Muscle of leg (tissue), 11 donors: ENCODE measurements around the gene F5. TPM values are rescaled to one million over a fixed set of nuclear protein-coding genes. Genes with fewer than 3 reads are reported as not detected.
A peak's percentile ranks its signal among the peaks of the same experiment; 100 is the strongest.

Source experiments
- DNase-seq: peaks from one replicate; pipeline ENCODE4 v3.0.0; 2013
- H3K27ac ChIP-seq: one replicate; pipeline ENCODE4 v1.5.1; 2013; ENCODE audit warnings: mild to moderate bottlenecking, low read length, control low read depth
- H3K27me3 ChIP-seq: one replicate; pipeline ENCODE4 v1.6.1; 2013; ENCODE audit warnings: low read length; ENCODE audit not compliant: control insufficient read depth, insufficient read depth
- H3K36me3 ChIP-seq: one replicate; pipeline ENCODE4 v1.6.1; 2013; ENCODE audit warnings: low read length; ENCODE audit not compliant: control insufficient read depth, insufficient read depth
- H3K4me1 ChIP-seq: one replicate; pipeline ENCODE4 v1.6.1; 2013; ENCODE audit warnings: low read length; ENCODE audit not compliant: control insufficient read depth, insufficient read depth
- H3K4me3 ChIP-seq: one replicate; pipeline ENCODE4 v1.5.1; 2013; ENCODE audit warnings: low read length, control low read depth
- H3K9me3 ChIP-seq: replicated peaks from 2 replicates; pipeline ENCODE4 v1.6.1; 2013; ENCODE audit warnings: low read depth, low read length; ENCODE audit not compliant: control insufficient read depth
- WGBS: methylation state at CpG from one replicate; pipeline ENCODE4 v1.1.5; 2013; ENCODE audit warnings: missing lambda C conversion rate; ENCODE audit not compliant: insufficient coverage; 5-methylcytosine and 5-hydroxymethylcytosine counted together
- polyA plus RNA-seq, 8 donors: library from polyadenylated mRNA; unstranded; fragments of 120-200 nt; gene quantifications; one replicate each; pipeline versions ENCODE4 v1.2.1 to v1.2.3, GENCODE V29; 2013; ENCODE audit warnings: inconsistent platforms in 1 of 8, low replicate concordance in 1 of 8; ENCODE audit not compliant: insufficient read length in 8 of 8, insufficient read depth in 1 of 8
- total RNA-seq: library from RNA; stranded (reverse); fragments of 120-200 nt; gene quantifications from one replicate; pipeline ENCODE4 v1.2.4, GENCODE V29; 2013

Gene F5
- total and polyA plus RNA-seq, 9 donors = 0.07 to 0.71 (median 0.38) TPM

DNA sequence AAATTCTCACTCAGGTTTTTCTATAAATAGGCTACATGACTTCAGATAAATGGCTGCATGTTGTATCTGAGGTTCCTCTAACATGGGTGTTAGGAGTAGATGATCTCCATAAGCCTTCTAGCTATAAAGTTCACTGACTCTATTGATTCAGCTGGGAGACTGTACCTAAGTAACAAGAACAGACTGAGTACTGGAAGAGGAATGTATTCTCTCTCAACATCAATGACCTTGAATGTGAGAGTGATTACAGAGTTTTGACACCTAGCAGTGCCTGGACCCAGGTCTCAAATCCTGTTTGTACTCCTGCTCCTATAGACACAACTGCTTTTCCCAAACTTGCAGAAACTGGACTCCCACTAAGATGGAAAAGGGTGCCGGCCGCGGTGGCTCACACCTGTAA is 91.9 kb downstream of the F5 start:
- WGBS = 100% methylated on average over 3 of the region's 3 CpGs
- DNase-seq = no peak
- Histone ChIP-seq H3K27me3 (no peaks in the 10 kb centered on the region), H3K4me1 (no peaks in the 10 kb centered on the region), H3K36me3 (no peaks in the 10 kb centered on the region), H3K27ac (no peak overlapping the region), H3K9me3 (no peaks in the 10 kb centered on the region), H3K4me3 (no peak overlapping the region)

DNA sequence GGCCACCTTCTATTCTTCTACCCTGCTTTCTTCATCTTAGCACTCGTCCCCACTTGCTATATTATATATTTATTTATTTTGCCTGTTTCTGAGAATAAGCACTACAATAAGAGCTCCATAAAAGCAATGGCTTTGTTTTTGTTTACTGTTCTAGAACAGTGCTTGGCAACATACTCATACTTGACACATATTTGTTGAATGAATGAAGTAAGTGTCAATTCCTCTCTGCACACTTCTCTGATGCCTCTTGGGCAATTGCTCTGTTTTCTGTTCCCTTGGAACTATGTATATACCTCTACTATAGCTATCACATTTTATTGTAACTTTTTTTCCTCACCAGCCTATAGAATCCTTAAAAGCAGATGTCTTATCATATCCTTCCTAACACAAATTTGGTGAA is 93.0 kb downstream of the F5 start:
- Histone ChIP-seq H3K27ac (no peak overlapping the region), H3K36me3 (no peaks in the 10 kb centered on the region), H3K27me3 (no peaks in the 10 kb centered on the region), H3K9me3 (no peaks in the 10 kb centered on the region), H3K4me3 (no peak overlapping the region), H3K4me1 (no peaks in the 10 kb centered on the region)
- no peak for DNase-seq
- WGBS = no CpG with 5 or more reads among the region's 1 CpG

DNA sequence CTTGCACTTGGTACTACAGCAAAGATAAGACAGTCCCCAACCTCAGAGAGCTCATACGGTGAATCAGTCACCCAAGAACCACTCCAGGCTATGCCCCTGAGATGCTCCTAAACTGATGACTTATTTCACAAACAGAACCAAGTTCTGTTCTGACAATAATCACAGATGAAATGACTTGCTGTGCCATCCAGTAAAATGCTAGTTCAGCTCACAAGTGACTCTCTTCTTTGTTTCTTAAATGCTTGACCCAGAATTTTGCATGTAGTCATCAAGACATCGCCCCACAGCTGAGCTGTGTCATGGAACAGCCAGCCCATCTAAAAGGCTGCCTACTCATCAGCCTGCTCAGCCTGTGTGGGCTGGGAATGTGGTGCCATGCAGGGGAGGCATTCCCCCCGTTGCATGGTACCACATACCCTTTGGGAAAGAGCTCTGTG is 94.4 kb downstream of the F5 start:
- H3K4me3 ChIP-seq = no peak overlapping the region
- WGBS = 63% methylated on average over 3 of the region's 3 CpGs
- H3K9me3 ChIP-seq = no peaks in the 10 kb centered on the region
- peaks cover 3% of the 10 kb centered on the region for H3K4me1 ChIP-seq
- no peaks in the 10 kb centered on the region for H3K36me3 ChIP-seq
- no peak overlapping the region for H3K27ac ChIP-seq
- DNase-seq = no peak
- H3K27me3 ChIP-seq = no peaks in the 10 kb centered on the region

DNA sequence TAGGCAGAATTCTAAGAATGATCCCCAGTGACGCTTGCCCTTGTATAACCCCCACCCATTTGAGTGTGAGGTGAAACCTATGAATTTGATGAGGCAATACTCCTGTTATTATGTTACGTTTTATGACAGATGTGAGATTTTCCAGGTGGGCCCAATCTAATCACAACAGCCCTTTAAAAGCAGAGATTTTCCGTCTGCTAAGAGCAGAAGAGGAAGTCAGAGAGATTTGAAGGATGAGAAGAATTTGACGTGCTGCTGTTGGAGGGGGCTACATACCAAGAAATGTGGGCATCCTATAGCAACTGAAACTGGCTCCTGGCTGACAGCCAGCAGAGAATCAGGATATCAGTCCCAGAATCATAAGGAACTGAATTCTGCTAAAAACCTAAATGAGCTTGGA is 98.1 kb downstream of the F5 start:
- H3K36me3 ChIP-seq = no peaks in the 10 kb centered on the region
- no peak overlapping the region for H3K4me3 ChIP-seq
- no peaks in the 10 kb centered on the region for H3K27me3 ChIP-seq
- no peak overlapping the region for H3K27ac ChIP-seq
- 43% methylated on average over 1 of the region's 4 CpGs for WGBS
- H3K9me3 ChIP-seq = no peaks in the 10 kb centered on the region
- no peak for DNase-seq
- H3K4me1 ChIP-seq = peaks cover 20% of the 10 kb centered on the region

DNA sequence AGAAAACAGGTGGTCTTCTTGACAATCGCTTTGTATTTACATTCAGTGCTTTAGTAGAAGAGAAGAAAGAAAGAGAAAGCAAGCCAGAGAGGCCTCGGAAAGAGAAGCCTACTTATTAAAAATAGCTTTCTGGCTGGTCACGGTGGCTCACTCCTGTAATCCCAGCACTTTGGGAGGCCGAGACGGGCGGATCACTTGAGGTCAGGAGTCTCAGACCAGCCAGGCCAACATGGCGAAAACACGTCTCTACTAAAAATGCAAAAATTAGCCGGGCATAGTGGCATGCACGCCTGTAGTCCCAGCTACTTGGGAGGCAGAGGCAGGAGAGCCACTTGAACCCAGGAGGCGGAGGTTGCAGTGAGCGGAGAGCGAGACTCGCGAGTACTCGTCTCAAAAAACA is 98.7 kb downstream of the F5 start:
- H3K4me1 ChIP-seq = peaks cover 20% of the 10 kb centered on the region
- no peak for DNase-seq
- no peak overlapping the region for H3K4me3 ChIP-seq
- H3K9me3 ChIP-seq = no peaks in the 10 kb centered on the region
- 73% methylated on average over 8 of the region's 16 CpGs for WGBS
- no peak overlapping the region for H3K27ac ChIP-seq
- no peaks in the 10 kb centered on the region for H3K36me3 ChIP-seq
- H3K27me3 ChIP-seq = no peaks in the 10 kb centered on the region

DNA sequence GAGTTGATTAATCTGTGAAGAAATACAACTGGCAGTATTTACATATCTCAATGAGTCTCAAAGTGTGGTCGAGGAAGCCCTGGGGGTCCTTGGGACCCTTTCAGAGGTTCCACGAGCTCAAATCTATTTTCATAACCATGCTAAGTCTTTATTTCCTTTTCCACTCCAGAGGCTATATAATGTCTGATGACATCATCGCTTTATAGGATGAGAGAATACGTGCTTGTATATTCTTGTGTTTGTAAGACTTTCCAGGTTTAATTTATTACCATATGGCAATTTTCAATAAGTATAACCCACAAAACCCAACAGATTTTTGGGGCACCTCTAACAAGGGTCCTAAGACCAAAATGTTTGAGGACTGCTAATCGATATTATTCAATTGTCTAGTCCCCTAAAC is 99.1 kb downstream of the F5 start:
- H3K36me3 ChIP-seq = no peaks in the 10 kb centered on the region
- H3K27ac ChIP-seq = peak overlapping the region; percentile 97
- no peaks in the 10 kb centered on the region for H3K27me3 ChIP-seq
- no CpG with 5 or more reads among the region's 5 CpGs for WGBS
- peaks cover 20% of the 10 kb centered on the region for H3K4me1 ChIP-seq
- H3K4me3 ChIP-seq = no peak overlapping the region
- peak; percentile 42 for DNase-seq
- H3K9me3 ChIP-seq = no peaks in the 10 kb centered on the region

DNA sequence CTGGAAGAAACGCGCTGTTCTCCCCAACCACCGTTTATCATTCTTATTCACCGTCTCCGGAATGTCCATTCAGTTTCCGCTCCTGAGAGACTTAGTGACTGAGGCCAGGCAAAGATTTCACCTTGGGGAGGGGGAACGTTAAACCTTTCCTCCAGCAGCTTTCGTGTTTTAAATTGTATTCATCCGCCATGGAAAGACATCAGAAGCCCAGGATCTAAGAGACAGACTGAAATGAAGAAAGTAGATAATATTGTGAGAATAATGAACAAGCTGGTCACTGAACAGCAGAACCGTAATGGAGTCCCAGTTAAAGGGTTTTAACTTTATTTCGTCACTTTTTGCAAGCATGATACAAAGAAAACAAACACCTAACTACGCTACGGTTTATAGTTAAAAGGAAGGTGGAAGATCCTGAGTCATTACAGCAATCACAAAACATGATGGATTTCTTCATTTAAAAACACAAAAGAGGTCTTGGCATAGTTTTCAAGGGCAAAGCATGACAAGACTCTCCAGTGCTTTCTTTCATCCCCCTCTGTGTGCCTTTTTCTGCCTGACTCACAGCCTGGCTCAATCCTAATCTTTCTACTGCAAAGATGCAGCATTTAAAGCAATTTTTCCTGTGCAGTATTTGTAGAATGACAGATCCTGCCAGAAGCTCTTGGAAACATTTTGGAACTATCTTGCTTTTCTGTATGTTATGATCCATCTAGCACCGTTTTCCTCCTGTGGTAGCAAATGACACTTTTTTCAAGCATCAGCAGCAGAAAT is 99.8 kb downstream of the F5 start:
- Histone ChIP-seq H3K9me3 (no peaks in the 10 kb centered on the region), H3K27me3 (no peaks in the 10 kb centered on the region), H3K4me3 (peak overlapping the region; percentile 78), H3K4me1 (peaks cover 20% of the 10 kb centered on the region), H3K36me3 (no peaks in the 10 kb centered on the region), H3K27ac (peak overlapping the region; percentile 97)
- 0% methylated on average over 5 of the region's 14 CpGs for WGBS
- DNase-seq = peak; percentile 85

DNA sequence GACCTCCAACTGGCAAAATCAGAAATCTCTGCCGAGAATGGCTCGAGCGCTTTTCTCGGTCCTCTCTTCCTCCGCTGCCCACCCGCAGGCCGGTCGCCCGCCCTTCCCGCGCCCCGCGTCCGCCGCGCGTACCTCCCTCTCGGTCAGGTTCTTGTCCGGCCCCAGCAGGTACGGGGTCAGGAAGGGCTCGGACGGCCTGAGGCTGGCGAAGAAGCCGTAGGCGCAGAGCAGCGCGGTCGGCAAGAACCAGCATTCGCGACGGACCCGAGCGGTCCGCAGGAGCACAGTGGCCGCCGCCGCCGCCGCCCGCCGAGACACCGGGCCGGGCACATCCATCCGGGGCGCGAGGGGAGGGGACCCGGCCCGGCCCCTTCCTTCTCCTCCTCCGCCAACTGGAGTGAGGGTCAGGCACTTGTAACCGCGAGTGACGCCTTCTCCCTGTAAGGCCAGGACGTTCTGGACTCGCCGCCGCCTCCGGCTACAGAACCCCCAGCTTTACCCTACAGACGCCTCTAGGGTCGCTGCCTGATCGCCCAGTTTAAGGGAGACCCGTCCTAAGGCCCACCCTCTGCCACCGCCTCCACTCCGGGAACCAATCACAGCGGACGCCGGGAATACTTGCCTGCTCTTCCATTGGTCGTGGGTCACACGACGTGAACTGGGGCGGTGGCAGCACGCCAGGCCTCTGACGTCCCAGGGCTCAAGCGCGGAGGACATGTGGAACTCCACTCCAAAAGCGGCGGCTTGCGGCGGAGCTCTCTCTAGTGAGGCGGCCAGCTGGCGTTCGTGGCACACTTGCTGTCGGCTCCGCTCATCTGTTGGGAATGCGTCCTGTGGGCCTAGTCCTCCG is 100.6 kb downstream of the F5 start, which contains the start of gene SLC19A2:
TSS of gene SLC19A2 (minus strand) at position 514 of the 850 bp plus-strand sequence. CDS start at position 336, 178 bp downstream.
- Histone ChIP-seq H3K27ac (peak within 1 kb of the TSS; percentile 97), H3K36me3 (no peaks in the 10 kb centered on the region), H3K4me1 (peaks cover 20% of the 10 kb centered on the region), H3K9me3 (no peaks in the 10 kb centered on the region), H3K4me3 (peak within 1 kb of the TSS; percentile 78), H3K27me3 (no peaks in the 10 kb centered on the region)
- DNase-seq = peak; percentile 100
- WGBS = under 1% methylated on average over 83 of the region's 85 CpGs

DNA sequence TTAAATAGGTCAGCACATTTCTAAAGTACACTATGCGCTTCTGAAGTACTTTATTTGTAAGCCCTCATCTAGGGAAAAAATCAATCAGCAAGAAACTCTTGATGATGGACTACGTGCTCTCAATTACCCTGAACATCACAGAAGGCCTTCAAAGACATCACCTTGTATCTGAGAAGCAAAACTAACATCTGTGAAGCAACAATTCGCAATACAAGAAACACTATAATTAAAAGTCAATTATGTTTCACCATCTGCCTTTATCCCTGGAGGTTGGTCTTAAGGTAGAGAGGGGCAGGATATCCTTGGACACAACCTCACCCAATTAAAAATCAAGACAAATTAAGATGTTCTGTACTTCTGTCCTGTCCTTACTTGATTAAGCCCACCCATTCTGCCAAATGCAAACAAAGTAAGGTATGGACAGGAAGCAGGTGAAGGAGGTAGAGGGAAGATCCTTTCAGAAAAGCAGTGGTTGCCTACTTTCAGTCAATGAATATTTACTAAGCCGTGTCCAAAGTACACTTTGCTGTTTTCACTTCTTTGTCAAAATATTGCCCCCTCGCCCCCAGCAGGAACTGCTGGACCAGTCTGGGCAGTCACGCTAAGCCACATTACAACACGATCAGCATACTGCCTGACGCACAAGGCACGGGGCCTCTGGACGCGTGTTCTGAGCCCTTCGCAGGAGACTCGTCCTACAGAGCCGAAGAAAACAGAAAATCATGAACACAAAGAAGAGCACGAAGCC is 101.4 kb downstream of the F5 start:
- WGBS = 6% methylated on average over 12 of the region's 15 CpGs
- Histone ChIP-seq H3K27ac (peak overlapping the region; percentile 97), H3K27me3 (no peaks in the 10 kb centered on the region), H3K4me3 (peak overlapping the region; percentile 78), H3K9me3 (no peaks in the 10 kb centered on the region), H3K36me3 (no peaks in the 10 kb centered on the region), H3K4me1 (peaks cover 20% of the 10 kb centered on the region)
- peak; percentile 74 for DNase-seq

DNA sequence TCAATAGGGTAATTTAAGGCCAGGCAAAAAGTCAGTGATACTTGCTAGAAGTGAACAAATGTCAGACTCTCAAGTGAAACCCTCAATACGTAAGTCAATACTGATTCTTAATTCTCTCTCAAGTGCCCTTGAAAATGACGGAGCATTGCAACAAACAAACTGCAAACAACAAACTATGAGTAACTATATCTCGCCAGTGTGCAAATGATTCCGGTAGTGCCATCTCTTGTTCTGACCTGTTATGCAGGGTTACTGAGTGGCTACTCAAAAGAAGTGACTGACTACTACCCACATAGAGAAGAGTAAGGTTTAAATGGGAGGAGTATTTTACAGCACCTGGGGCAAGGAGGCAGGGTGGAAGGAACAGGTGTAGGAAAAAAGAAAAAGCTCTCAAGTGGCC is 102.2 kb downstream of the F5 start:
- DNase-seq = no peak
- Histone ChIP-seq H3K36me3 (no peaks in the 10 kb centered on the region), H3K4me1 (peaks cover 20% of the 10 kb centered on the region), H3K27me3 (no peaks in the 10 kb centered on the region), H3K4me3 (no peak overlapping the region), H3K9me3 (no peaks in the 10 kb centered on the region), H3K27ac (peak overlapping the region; percentile 72)
- WGBS = 100% methylated on average over 1 of the region's 4 CpGs
